Ovary (tissue), 9 donors: ENCODE data around the gene UBR4. TPM values are rescaled to one million over a fixed set of nuclear protein-coding genes. Genes with fewer than 3 reads are reported as not detected.

Source experiments
- DNase-seq, 5 donors: peaks; one replicate each; pipeline ENCODE4 v3.0.0-alpha.2; 2019 to 2020
- H3K27ac ChIP-seq, 2 donors: fragments of 200-600 bp; one replicate each; pipeline versions ENCODE4 v1.5.1 to v1.8.0; 2019 to 2022
- H3K27me3 ChIP-seq: fragments of 200-600 bp; one replicate; pipeline ENCODE4 v1.8.0; 2022
- H3K36me3 ChIP-seq: fragments of 200-600 bp; sonication (generic); one replicate; pipeline ENCODE4 v1.5.1; 2019
- H3K4me1 ChIP-seq: one replicate; pipeline ENCODE4 v1.8.1; 2013; ENCODE audit warnings: mild to moderate bottlenecking, moderate library complexity; ENCODE audit not compliant: insufficient read depth
- H3K4me3 ChIP-seq: fragments of 200-600 bp; sonication (generic); one replicate; pipeline ENCODE4 v1.5.1; 2017
- H3K9me3 ChIP-seq, 2 donors: fragments of 200-600 bp in 1 of 2; sonication (generic) in 1 of 2; one replicate each; pipeline versions ENCODE4 v1.5.1 to v1.8.1; 2013 to 2019; ENCODE audit warnings: mild to moderate bottlenecking in 1 of 2, moderate library complexity in 1 of 2
- EP300 ChIP-seq: sonication (generic); formaldehyde crosslinking; IDR thresholded peaks from one replicate; pipeline ENCODE4 v1.6.1; 2017; ENCODE audit warnings: antibody characterized with exemption
- POLR2A ChIP-seq: fragments of 450-650 bp; IDR thresholded peaks from one replicate; pipeline ENCODE4 v1.6.1; 2017; ENCODE audit warnings: antibody characterized with exemption, mild to moderate bottlenecking, moderate library complexity
- WGBS, 3 donors: extraction: QIAGEN DNeasy Blood & Tissue Kit in 1 of 3; methylation state at CpG; one replicate each; pipeline versions ENCODE4 v1.1.5 to v1.1.7; 2013 to 2017; 5-methylcytosine and 5-hydroxymethylcytosine counted together
- intact Hi-C, 4 donors: fragments of 100-400 bp; cut with DNase I; formaldehyde crosslinking; loops; one replicate each; pipeline versions ENCODE4 v1.11.0 to v1.15.1; 2022 to 2023
- polyA plus RNA-seq, 2 donors: library from polyadenylated mRNA; stranded (reverse); fragments of 200-250 nt in 1 of 2; fragments of 350-450 nt in 1 of 2; fragmentation: Illumina TruSeq in 1 of 2; extraction: RNeasy Lipid Tissue Mini Kit (QIAGEN cat#74804) in 1 of 2; gene quantifications; one replicate each; pipeline ENCODE4 v1.2.3, GENCODE V29; 2013 to 2014
- total RNA-seq, 7 donors: library from RNA; depleted of rRNA in 2 of 7; stranded (reverse); fragments of >200 nt in 2 of 7; fragmentation: NEBNext Ultra II Directional in 3 of 7; extraction: Animal tissue kit (Norgen Biotek cat#: 25700) in 3 of 7; gene quantifications; one replicate each; pipeline versions ENCODE4 v1.1.0 to v1.2.4, GENCODE V29; 2016 to 2023
- TF ChIP-seq, protein P1 (sequence below), 3 donors: fragments of 450-650 bp in 2 of 3; fragments of 200-600 bp in 1 of 3; IDR thresholded peaks; one replicate each; pipeline versions ENCODE4 v1.5.1 to v1.8.0; 2016 to 2022; ENCODE audit warnings: antibody characterized with exemption in 3 of 3, mild to moderate bottlenecking in 1 of 3
- donor health status: DM: no; HTN: no; CAD: no; lungs with moderate emphysema.
- donor health status: DM: no; HTN: no; CAD: no.
- donor health status: Bipolar disorder and iron deficiency.
- donor health status: DM: yes; HTN: yes; CAD: no.
- donor health status: DM: no; HTN: no; CAD: no.
- donor health status: DM: yes; HTN: yes; CAD: no.

Gene UBR4
- total and polyA plus RNA-seq, 9 donors = 78.7 to 139 (median 118) TPM

- Histone ChIP-seq H3K4me3 (no peak overlapping the region), H3K27me3 (no peaks in the 10 kb centered on the region), H3K4me1 (no peaks in the 10 kb centered on the region), H3K27ac (no peak overlapping the region), H3K36me3 (no peaks in the 10 kb centered on the region), H3K9me3 (no peaks in the 10 kb centered on the region)
- no peak for DNase-seq
- intact Hi-C loops = loop anchor here in 1 of 4 donors (10.0 kb wide), 1 partner anchor 209 kb away; the partner anchor contains the start of gene ALDH4A1
- WGBS, 3 donors = 62 to 67% (median 66%) methylated on average over 4 of the region's 4 CpGs
- TF ChIP-seq EP300 = no peak
- TF ChIP-seq POLR2A = no peak
- TF ChIP-seq, protein P1, sequence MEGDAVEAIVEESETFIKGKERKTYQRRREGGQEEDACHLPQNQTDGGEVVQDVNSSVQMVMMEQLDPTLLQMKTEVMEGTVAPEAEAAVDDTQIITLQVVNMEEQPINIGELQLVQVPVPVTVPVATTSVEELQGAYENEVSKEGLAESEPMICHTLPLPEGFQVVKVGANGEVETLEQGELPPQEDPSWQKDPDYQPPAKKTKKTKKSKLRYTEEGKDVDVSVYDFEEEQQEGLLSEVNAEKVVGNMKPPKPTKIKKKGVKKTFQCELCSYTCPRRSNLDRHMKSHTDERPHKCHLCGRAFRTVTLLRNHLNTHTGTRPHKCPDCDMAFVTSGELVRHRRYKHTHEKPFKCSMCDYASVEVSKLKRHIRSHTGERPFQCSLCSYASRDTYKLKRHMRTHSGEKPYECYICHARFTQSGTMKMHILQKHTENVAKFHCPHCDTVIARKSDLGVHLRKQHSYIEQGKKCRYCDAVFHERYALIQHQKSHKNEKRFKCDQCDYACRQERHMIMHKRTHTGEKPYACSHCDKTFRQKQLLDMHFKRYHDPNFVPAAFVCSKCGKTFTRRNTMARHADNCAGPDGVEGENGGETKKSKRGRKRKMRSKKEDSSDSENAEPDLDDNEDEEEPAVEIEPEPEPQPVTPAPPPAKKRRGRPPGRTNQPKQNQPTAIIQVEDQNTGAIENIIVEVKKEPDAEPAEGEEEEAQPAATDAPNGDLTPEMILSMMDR (IDR thresholded peaks at IDR 0.05) = no peak
Measured at GRCh38 chr1:19113697-19114092, 96.4 kb downstream of the UBR4 start.

DNA sequence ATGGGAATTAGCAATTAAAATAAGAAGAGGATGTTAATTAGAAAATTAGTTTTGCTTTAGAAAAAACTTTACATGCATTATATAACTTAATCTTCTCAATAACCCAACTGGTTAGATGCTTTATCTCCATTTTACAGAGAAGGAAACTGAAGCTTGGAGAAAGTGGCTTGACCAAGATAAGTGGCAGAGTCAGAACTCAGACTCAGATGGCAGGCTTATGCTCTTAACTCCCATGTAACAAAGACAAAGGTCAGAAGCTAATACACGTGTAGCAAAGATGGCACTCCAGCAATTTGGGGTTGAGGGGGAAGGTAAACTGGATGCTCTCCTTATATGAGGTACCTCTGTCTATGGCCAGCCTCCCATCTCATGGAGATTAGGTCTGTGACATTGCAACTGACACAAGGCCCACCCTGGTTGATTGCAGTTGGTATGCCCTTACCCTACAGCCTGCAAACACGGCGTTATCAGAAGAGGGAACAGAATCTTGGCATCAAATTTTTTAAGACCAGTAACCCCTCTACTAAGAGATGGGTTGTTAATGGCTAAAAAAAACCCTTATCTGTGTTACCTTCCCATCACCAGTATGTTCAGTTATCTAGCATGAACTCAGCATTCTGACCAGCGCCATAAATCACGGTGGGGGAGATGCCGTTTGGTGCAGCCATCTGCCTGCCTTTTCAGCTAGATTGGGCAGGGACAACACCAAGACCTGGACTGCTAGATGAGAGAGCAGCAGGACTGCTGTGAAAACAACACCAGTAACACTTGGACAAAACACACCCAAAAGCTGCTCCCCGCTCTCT, 97.0 kb downstream of the UBR4 start:
- H3K9me3 ChIP-seq = no peaks in the 10 kb centered on the region
- H3K4me1 ChIP-seq = no peaks in the 10 kb centered on the region
- DNase-seq = no peak
- TF ChIP-seq POLR2A (no peak), EP300 (no peak)
- TF ChIP-seq, protein P1 (IDR thresholded peaks at IDR 0.05) = no peak
- 61 to 74% (median 67%) methylated on average over 7 of the region's 7 CpGs for WGBS, 3 donors
- intact Hi-C loops = loop anchor here in 1 of 4 donors (10.0 kb wide), 1 partner anchor 208 kb away; the partner anchor contains the start of gene ALDH4A1
- no peak overlapping the region for H3K4me3 ChIP-seq
- H3K36me3 ChIP-seq = no peaks in the 10 kb centered on the region
- H3K27ac ChIP-seq = no peak overlapping the region
- no peaks in the 10 kb centered on the region for H3K27me3 ChIP-seq

DNA sequence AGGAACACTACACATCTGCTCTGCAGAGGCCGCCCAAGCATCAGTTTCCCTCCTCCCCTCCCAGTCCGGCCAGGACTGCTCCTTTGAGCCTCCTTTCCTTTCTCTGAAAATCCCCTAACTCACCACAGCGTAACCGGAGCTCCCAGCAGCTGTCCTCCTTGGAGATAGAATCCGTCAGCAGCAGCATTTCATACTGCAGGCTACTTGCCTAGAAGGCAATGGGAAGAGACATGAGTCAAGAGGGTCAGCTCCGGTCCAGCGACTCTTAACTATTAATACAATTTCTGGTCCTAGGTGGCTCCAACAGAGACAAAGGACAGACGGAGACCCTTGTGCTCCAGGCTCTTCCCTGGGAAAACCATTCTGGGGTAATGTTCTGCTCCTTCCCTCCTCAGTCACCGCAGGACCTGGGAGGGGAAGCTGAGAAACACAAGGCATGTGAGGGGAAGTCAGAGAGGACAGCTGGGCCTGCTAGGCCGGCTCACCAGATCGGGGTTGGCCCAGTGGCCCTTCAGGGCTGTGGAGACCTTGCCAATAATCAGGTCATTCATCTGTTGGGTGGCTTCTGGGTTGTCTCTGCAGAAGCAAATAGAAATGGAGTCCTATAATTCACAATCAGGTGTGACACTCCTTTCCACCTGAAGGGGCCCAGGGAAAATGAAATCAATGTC, 99.7 kb downstream of the UBR4 start:
- Histone ChIP-seq H3K9me3 (no peaks in the 10 kb centered on the region), H3K4me3 (no peak overlapping the region), H3K27ac (no peak overlapping the region), H3K4me1 (no peaks in the 10 kb centered on the region), H3K27me3 (no peaks in the 10 kb centered on the region), H3K36me3 (no peaks in the 10 kb centered on the region)
- intact Hi-C loops = loop anchor here in 1 of 4 donors (10.0 kb wide), 1 partner anchor 206 kb away; the partner anchor contains the start of gene ALDH4A1
- TF ChIP-seq EP300 = no peak
- no peak for TF ChIP-seq POLR2A
- TF ChIP-seq, protein P1 (IDR thresholded peaks at IDR 0.05) = no peak
- WGBS, 3 donors = 88 to 95% (median 90%) methylated on average over 11 of the region's 11 CpGs
- no peak for DNase-seq

DNA sequence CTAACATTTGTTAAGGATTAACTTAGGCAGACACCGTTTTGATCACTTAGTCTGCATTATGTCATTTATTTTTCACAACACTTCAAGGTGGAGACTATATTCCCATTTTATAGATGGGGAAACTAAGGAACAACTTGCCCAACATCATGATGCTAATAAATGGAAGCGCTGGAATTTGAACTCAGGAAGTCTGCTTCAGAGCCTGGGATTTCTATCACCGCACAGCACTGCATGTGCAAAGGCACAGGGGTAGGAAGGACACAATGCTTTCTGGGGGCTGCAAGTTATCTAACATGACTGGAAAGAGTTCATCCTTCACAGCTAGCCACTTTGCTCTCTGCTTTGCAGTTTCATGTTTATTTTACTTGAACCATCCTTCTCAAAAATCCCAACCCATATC, 100.5 kb downstream of the UBR4 start:
- H3K36me3 ChIP-seq = no peaks in the 10 kb centered on the region
- H3K27me3 ChIP-seq = no peaks in the 10 kb centered on the region
- H3K27ac ChIP-seq = no peak overlapping the region
- no peak overlapping the region for H3K4me3 ChIP-seq
- DNase-seq = no peak
- intact Hi-C loops = no loop called here
- 80 to 88% (median 81%) methylated on average over 3 of the region's 3 CpGs for WGBS, 3 donors
- H3K9me3 ChIP-seq = no peaks in the 10 kb centered on the region
- no peaks in the 10 kb centered on the region for H3K4me1 ChIP-seq
- TF ChIP-seq, protein P1 (IDR thresholded peaks at IDR 0.05) = no peak
- TF ChIP-seq EP300 = no peak
